ENCODE measurements around the gene CALHM6.

GRCh38 chr6:116446399-116446798, 14.8 kb upstream of the CALHM6 start:
- TF ChIP-seq RAD21 (IDR thresholded peaks at IDR 0.05) (no peak), JUND (IDR thresholded peaks at IDR 0.05) (no peak), HNF4A (conservative IDR thresholded peaks at IDR 0.05) (no peak)
- TF ChIP-seq, protein P1, sequence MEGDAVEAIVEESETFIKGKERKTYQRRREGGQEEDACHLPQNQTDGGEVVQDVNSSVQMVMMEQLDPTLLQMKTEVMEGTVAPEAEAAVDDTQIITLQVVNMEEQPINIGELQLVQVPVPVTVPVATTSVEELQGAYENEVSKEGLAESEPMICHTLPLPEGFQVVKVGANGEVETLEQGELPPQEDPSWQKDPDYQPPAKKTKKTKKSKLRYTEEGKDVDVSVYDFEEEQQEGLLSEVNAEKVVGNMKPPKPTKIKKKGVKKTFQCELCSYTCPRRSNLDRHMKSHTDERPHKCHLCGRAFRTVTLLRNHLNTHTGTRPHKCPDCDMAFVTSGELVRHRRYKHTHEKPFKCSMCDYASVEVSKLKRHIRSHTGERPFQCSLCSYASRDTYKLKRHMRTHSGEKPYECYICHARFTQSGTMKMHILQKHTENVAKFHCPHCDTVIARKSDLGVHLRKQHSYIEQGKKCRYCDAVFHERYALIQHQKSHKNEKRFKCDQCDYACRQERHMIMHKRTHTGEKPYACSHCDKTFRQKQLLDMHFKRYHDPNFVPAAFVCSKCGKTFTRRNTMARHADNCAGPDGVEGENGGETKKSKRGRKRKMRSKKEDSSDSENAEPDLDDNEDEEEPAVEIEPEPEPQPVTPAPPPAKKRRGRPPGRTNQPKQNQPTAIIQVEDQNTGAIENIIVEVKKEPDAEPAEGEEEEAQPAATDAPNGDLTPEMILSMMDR (IDR thresholded peaks at IDR 0.05; ENCODE audit: low read depth, low read length, missing input control), result no peak
- TF ChIP-seq, protein P2, sequence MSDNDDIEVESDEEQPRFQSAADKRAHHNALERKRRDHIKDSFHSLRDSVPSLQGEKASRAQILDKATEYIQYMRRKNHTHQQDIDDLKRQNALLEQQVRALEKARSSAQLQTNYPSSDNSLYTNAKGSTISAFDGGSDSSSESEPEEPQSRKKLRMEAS (IDR thresholded peaks at IDR 0.05), result no peak
- TF ChIP-seq, protein P3, sequence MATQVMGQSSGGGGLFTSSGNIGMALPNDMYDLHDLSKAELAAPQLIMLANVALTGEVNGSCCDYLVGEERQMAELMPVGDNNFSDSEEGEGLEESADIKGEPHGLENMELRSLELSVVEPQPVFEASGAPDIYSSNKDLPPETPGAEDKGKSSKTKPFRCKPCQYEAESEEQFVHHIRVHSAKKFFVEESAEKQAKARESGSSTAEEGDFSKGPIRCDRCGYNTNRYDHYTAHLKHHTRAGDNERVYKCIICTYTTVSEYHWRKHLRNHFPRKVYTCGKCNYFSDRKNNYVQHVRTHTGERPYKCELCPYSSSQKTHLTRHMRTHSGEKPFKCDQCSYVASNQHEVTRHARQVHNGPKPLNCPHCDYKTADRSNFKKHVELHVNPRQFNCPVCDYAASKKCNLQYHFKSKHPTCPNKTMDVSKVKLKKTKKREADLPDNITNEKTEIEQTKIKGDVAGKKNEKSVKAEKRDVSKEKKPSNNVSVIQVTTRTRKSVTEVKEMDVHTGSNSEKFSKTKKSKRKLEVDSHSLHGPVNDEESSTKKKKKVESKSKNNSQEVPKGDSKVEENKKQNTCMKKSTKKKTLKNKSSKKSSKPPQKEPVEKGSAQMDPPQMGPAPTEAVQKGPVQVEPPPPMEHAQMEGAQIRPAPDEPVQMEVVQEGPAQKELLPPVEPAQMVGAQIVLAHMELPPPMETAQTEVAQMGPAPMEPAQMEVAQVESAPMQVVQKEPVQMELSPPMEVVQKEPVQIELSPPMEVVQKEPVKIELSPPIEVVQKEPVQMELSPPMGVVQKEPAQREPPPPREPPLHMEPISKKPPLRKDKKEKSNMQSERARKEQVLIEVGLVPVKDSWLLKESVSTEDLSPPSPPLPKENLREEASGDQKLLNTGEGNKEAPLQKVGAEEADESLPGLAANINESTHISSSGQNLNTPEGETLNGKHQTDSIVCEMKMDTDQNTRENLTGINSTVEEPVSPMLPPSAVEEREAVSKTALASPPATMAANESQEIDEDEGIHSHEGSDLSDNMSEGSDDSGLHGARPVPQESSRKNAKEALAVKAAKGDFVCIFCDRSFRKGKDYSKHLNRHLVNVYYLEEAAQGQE (IDR thresholded peaks at IDR 0.05), result no peak

Data from liver (tissue), 3 donors.